GM12801 (cell line): Measurements from ENCODE around the gene SMPDL3B.

Experiments
- TF ChIP-seq, protein P1 (sequence below): IDR thresholded peaks from one replicate; pipeline ENCODE4 v1.5.1; 2011; ENCODE audit warnings: control low read depth; ENCODE audit not compliant: insufficient read length; ENCODE audit errors: extremely low read depth

Gene SMPDL3B

DNA sequence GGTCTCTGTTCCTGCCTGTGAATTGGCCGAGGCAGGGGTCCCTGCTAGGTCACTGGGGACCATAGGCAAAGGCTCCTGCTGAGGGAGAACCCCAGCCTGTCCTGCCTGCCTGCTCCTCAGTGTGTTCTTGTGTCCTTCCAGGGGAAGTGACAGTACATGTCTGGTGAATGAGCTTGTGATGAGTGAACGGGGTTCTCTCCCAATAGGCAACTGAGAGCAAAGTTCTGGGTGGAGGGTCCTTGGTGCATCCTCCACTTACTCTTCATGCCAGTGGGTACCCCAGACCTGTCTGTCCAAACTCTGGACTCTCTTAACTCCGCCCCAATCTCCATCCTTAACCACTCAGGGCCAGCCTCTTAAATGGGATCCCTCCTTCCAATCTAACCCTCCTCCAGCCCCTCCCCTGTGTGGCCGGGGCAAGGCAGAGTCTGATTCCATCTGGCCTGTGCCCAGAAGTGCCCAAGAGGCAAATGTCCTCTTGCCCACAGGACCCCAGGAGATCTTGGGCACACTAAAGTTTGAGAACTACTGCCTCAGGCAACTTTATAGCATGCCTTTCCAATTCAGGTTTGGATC is 26.9 kb downstream of the SMPDL3B start:
- TF ChIP-seq, protein P1, sequence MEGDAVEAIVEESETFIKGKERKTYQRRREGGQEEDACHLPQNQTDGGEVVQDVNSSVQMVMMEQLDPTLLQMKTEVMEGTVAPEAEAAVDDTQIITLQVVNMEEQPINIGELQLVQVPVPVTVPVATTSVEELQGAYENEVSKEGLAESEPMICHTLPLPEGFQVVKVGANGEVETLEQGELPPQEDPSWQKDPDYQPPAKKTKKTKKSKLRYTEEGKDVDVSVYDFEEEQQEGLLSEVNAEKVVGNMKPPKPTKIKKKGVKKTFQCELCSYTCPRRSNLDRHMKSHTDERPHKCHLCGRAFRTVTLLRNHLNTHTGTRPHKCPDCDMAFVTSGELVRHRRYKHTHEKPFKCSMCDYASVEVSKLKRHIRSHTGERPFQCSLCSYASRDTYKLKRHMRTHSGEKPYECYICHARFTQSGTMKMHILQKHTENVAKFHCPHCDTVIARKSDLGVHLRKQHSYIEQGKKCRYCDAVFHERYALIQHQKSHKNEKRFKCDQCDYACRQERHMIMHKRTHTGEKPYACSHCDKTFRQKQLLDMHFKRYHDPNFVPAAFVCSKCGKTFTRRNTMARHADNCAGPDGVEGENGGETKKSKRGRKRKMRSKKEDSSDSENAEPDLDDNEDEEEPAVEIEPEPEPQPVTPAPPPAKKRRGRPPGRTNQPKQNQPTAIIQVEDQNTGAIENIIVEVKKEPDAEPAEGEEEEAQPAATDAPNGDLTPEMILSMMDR, result no peak

DNA sequence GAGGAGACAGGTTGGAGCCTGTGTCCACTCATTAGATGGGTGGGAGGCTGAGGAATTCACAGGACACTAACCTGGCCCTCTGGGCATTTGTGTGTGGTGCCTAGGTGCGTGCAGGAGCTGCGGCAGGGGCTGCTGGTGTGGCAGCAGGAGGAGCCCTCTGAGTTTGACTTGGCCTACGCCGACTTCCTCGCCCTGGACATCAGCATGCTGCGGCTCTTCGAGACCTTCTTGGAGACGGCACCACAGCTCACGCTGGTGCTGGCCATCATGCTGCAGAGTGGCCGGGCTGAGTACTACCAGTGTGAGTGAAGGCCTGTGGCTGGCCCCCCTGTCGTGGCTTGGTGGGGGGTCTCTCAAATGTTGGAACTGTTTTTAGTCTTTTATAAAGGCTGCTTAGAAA is 28.6 kb downstream of the SMPDL3B start:
- TF ChIP-seq, protein P1, result no peak

DNA sequence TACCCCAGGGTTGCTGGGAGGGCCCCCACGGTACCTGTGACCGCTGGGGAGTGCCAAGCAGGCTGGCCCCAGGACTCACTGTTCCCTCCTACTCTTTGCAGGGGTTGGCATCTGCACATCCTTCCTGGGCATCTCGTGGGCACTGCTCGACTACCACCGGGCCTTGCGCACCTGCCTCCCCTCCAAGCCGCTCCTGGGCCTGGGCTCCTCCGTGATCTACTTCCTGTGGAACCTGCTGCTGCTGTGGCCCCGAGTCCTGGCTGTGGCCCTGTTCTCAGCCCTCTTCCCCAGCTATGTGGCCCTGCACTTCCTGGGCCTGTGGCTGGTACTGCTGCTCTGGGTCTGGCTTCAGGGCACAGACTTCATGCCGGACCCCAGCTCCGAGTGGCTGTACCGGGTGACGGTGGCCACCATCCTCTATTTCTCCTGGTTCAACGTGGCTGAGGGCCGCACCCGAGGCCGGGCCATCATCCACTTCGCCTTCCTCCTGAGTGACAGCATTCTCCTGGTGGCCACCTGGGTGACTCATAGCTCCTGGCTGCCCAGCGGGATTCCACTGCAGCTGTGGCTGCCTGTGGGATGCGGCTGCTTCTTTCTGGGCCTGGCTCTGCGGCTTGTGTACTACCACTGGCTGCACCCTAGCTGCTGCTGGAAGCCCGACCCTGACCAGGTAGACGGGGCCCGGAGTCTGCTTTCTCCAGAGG is 31.8 kb downstream of the SMPDL3B start:
- TF ChIP-seq, protein P1, result no peak

DNA sequence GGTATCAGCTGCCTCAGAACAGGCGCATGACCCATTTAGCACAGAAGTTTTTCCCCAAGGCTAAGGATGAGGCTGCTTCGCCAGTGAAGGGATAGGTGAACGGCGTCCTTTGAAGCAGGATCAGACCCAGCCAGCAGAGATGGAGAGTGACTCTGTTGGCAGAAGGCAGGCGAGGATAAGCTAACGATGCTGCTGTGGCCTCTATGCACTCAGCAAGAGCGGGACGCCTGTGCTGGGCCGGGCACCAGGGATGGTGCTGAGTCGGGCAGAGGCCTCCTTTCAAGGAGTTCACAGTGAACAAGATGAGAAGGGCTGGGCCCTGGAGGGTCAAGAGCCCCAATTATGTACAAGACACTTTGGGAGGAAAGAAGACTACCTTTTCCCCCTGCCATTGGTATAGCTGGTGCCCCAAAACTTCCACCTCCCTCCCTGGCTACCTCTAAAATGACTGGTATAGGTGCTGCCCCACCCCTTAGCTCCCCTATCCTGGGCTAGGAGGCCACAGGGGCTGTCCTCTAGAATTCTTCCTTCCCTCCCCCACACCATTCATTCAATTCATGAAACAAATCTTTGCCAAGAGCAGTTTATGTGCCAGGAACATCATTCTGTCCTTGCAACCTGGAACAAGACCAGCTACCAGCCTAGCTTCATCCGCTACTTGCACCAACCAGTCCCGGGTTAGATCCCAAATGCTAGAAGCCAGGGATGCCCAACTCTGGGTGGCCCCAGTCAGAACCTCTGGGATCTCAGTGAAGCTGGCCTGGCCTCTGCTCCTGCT is 32.5 kb downstream of the SMPDL3B start:
- TF ChIP-seq, protein P1, result no peak

DNA sequence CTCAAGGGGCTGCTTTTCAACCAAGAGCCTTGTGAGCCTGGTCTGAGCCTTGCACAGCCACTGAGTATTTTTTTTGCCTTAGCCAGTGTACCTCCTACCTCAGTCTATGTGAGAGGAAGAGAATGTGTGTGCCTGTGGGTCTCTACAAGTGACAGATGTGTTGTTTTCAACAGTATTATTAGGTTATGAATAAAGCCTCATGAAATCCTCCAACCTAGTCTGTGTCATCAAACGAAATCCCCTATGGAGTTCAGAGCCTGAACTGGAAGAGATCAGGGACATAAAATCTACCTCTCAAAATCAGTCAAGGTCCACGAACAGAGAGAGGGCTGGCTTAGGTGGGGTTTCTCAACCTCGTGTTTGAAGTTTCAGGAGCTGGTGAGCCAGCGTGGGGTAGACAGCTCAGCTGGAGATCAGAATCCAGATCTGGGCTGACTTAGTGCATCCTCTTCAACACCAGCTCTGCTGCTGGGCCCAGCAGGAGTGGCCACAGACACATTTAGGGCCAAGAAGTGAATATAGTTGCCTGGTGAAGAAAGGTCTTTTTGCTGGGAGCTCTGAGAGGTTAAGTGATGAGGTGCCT is 33.2 kb downstream of the SMPDL3B start:
- TF ChIP-seq, protein P1, result no peak

DNA sequence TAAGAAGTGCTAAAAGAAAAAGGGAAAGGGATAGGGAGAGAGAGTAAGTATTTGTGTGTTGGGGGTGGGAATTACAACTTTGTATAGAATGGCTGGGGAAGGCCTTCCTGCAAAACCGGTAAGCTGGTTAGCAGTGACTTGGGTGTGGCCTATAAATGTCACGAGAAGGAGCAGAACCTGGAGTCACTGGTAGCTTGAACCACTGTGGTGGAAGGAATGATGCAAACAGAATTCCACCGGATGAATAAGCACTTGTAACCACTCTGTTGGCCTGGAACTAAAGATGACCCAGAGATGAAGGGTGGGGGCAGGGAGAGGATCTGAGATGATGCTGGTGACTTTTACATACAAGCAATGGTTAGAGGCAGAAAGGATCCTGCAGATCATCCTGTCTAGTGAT is 33.9 kb downstream of the SMPDL3B start:
- TF ChIP-seq, protein P1, result no peak

DNA sequence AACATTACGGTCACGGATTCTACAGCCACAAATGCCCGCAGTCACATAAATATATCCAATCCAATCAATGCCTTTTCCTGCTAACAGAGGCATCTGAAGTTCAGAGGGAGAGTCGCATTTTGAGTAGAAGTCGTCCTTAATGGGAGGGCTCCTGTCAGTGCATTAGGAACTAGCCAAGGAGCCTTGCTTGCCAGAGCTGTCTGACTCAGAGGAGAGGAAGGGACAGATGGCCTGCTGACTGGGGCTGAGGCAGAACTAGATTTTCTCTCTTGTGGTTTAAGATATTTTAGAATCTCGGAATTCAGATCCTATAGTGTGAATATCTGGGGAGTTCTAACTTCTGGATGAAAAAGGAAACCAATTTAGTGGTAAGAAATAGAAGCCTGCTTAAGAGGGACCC is 35.6 kb downstream of the SMPDL3B start:
- TF ChIP-seq, protein P1, result no peak
